ENCODE data around the gene TBC1D22A.

- TF ChIP-seq CTCF (IDR thresholded peaks at IDR 0.05; ENCODE audit: extremely low read depth in 1 of 2, insufficient read depth in 1 of 2, low read depth in 1 of 2, low read length in 2 of 2) (no peak), POLR2AphosphoS5 (IDR thresholded peaks at IDR 0.05; ENCODE audit: insufficient read depth, low read depth, low read length) (no peak), MYC (IDR thresholded peaks at IDR 0.05; ENCODE audit: low read depth, low read length) (no peak), EZH2 (IDR thresholded peaks at IDR 0.05; ENCODE audit: borderline replicate concordance, low read depth, low read length, severe bottlenecking) (no peak), POLR2A (IDR thresholded peaks at IDR 0.05; ENCODE audit: low read depth, low read length) (no peak), MAX (IDR thresholded peaks at IDR 0.05; ENCODE audit: insufficient read depth, insufficient read length) (no peak), GATA2 (IDR thresholded peaks at IDR 0.05; ENCODE audit: insufficient read depth, insufficient read length, low read depth, low read length) (no peak), JUN (IDR thresholded peaks at IDR 0.05; ENCODE audit: borderline replicate concordance, insufficient read depth, insufficient read length, low read depth) (no peak), FOS (IDR thresholded peaks at IDR 0.05; ENCODE audit: borderline replicate concordance, insufficient read depth, low read length) (no peak)
Measured at GRCh38 chr22:46914481-46914880, 152.0 kb downstream of the TBC1D22A start.
